ENCODE results near the gene TRAPPC5. TPM values are rescaled to one million over a fixed set of nuclear protein-coding genes. Genes with fewer than 3 reads are reported as not detected.

TRAPPC5 gene
- total and polyA plus RNA-seq, 10 donors = 47.2 to 159 (median 86.0) TPM

GRCh38 chr19:7637374-7638256, 43.0 kb upstream of the TRAPPC5 start:
- no peaks in the 10 kb centered on the region for H3K9me3 ChIP-seq
- H3K36me3 ChIP-seq = peaks cover 0 to 48% (median 13%) of the 10 kb centered on the region in 6 donors
- H3K27me3 ChIP-seq (replicated peaks in 1 of 7) = peaks cover 0 to 14% (median 0%) of the 10 kb centered on the region in 7 donors
- 28 to 52% (median 32%) methylated on average over 18 to 30 of the region's 30 CpGs for WGBS, 5 donors
- peak overlapping the region; percentile 86 to 96 (median 94) for H3K27ac ChIP-seq
- DNase-seq = peak; percentile 93
- TF ChIP-seq POLR2A (IDR thresholded peaks at IDR 0.05) (no peak), POLR2AphosphoS5 (IDR thresholded peaks at IDR 0.05) (peak in 2 of 3 donors; percentile 22 to 50), CTCF (IDR thresholded peaks at IDR 0.05 in 8 of 11, conservative IDR thresholded peaks at IDR 0.05 in 3 of 11) (no peak)
- intact Hi-C loops (cut with DNase I; ENCODE audit: low total_unique reads) = no loop called here
- peaks cover 6 to 56% (median 35%) of the 10 kb centered on the region in 6 donors for H3K4me1 ChIP-seq
- H3K4me3 ChIP-seq = peak overlapping the region; percentile 58 to 87 (median 66)

DNA sequence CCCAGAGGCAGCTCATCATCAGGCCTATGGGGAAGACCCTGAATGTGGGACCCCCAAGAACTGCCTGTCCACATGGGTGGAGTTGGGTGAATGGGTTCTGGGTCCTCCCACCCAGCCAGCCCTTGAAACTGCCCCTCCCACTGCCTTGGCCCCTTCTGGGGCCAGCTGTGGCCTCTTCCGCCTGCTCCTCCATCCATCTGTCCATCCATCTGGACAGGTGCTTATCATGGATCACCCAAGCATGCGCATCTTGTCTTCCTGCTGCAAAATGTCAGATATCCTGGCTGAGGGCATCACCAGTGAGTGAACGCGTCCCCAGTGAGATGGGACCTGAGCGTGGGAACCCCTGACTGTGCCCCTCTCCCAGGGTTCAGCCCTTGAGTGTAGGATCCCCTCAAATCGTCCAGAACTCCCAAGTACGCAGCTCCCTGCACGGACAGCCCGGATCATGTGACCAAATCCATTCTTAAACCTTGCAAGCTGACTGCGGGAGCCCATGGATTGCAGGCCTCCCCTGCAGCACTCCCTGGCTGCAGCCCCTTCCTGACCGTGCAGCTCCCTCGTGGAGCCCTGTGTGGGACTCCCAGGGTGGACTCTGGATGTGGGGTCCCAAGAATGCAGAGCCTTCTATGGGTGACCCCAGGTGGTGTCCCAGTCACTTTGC, 41.7 kb upstream of the TRAPPC5 start:
- no peak for TF ChIP-seq CTCF (IDR thresholded peaks at IDR 0.05 in 8 of 11, conservative IDR thresholded peaks at IDR 0.05 in 3 of 11)
- TF ChIP-seq POLR2A (IDR thresholded peaks at IDR 0.05) = no peak
- TF ChIP-seq POLR2AphosphoS5 (IDR thresholded peaks at IDR 0.05) = no peak
- WGBS, 5 donors = 81 to 100% (median 89%) methylated on average over 3 to 12 of the region's 12 CpGs
- Histone ChIP-seq H3K27ac (peak overlapping the region in 1 of 8 donors; percentile 95), H3K4me3 (no peak overlapping the region), H3K4me1 (peaks cover 6 to 56% (median 35%) of the 10 kb centered on the region in 6 donors), H3K27me3 (replicated peaks in 1 of 7) (peaks cover 0 to 14% (median 0%) of the 10 kb centered on the region in 7 donors), H3K9me3 (no peaks in the 10 kb centered on the region), H3K36me3 (peaks cover 0 to 51% (median 12%) of the 10 kb centered on the region in 6 donors)
- no peak for DNase-seq
- intact Hi-C loops (cut with DNase I; ENCODE audit: low total_unique reads) = no loop called here

DNA sequence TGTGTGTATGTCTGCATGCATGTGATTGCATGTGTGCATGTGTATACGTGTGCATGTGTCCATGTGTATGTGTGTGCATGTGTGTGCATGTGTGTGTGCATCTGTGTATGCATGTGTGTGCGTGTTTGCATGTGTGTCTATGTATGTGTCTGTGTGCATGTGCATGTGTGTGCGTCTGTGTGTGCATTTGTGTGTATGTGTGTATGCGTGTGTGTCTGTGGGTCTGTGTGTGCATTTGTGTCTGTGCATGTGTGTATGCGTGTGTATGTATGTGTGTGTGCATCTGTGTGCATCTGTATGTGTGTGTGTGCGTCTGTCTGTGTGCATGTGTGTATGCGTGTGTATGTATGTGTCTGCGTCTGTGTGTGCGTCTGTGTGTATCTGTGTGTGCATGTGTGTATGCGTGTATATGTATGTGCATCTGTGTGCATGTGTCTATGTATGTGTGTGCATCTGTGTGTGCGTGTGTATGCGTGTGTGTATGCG, 40.7 kb upstream of the TRAPPC5 start:
- H3K27me3 ChIP-seq (replicated peaks in 1 of 7) = peaks cover 0 to 14% (median 0%) of the 10 kb centered on the region in 7 donors
- TF ChIP-seq POLR2AphosphoS5 (IDR thresholded peaks at IDR 0.05) = no peak
- TF ChIP-seq POLR2A (IDR thresholded peaks at IDR 0.05) = no peak
- no peak for TF ChIP-seq CTCF (IDR thresholded peaks at IDR 0.05 in 8 of 11, conservative IDR thresholded peaks at IDR 0.05 in 3 of 11)
- H3K9me3 ChIP-seq = no peaks in the 10 kb centered on the region
- 94 to 97% (median 97%) methylated on average over 13 of the region's 13 CpGs for WGBS, 5 donors
- H3K36me3 ChIP-seq = peaks cover 0 to 60% (median 17%) of the 10 kb centered on the region in 6 donors
- no peak for DNase-seq
- H3K4me3 ChIP-seq = no peak overlapping the region
- intact Hi-C loops (cut with DNase I; ENCODE audit: low total_unique reads) = no loop called here
- H3K4me1 ChIP-seq = peaks cover 6 to 64% (median 38%) of the 10 kb centered on the region in 6 donors
- H3K27ac ChIP-seq = no peak overlapping the region

Data from spleen (tissue), 11 donors.